Testis (tissue), 2 donors: ENCODE data around the gene SOX8.

Source experiments
- CTCF ChIP-seq, 3 experiments: fragments of 450-650 bp in 2 of 3; fragments of 200-600 bp in 1 of 3; sonication (generic) in 1 of 3; IDR thresholded peaks; one replicate each; pipeline ENCODE4 v1.5.1; 2016 to 2019; ENCODE audit warnings: antibody characterized with exemption in 3 of 3, mild to moderate bottlenecking in 2 of 3, moderate library complexity in 1 of 3
- POLR2A ChIP-seq: fragments of 450-650 bp; IDR thresholded peaks from one replicate; pipeline ENCODE4 v1.6.1; 2017; ENCODE audit warnings: antibody characterized with exemption, mild to moderate bottlenecking, moderate library complexity

- TF ChIP-seq POLR2A = no peak
- TF ChIP-seq CTCF (IDR thresholded peaks at IDR 0.05) = no peak
Observed at GRCh38 chr16:995783-996182, 14.2 kb downstream of the SOX8 start.
